Erythroblast (primary cell): ENCODE measurements around the gene TFDP1.

Experiments used
- DNase-seq, 2 experiments: peaks; one replicate each; lab custom pipeline; 2025; lab: John Stamatoyannopoulos, UW
- GATA1 ChIP-seq: IDR thresholded peaks from 2 replicates; pipeline ENCODE4 v1.6.1; 2011; ENCODE audit warnings: low read depth, mild to moderate bottlenecking, control low read depth, low read length, moderate library complexity
- POLR2A ChIP-seq: IDR thresholded peaks from 2 replicates; pipeline ENCODE4 v1.6.1; 2011; ENCODE audit warnings: mild to moderate bottlenecking, low read length

TFDP1 gene

GRCh38 chr13:113573065-113573464 lies 11.5 kb upstream of the TFDP1 start:
- no peak for TF ChIP-seq GATA1
- no peak for TF ChIP-seq POLR2A
- DNase-seq: no peak

DNA sequence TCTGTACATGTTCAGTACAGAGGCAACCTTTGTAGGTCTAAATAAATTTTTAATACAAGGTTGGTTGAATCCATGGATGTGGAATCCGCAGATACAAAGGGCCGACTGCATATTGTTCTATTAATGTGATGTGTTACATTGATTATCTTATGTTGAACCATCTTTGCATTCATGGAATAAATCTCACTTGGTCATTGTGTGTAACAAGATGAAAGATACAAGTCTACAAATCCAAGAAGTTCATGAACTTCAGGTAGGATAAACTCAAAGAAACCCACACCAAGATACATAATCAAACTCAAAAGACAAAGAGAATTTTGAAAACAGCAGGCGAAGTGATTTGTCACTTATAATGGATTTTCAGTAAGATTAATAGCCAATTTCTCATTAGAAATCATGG lies 8.0 kb upstream of the TFDP1 start:
- DNase-seq: no peak
- TF ChIP-seq GATA1 (no peak), POLR2A (no peak)

DNA sequence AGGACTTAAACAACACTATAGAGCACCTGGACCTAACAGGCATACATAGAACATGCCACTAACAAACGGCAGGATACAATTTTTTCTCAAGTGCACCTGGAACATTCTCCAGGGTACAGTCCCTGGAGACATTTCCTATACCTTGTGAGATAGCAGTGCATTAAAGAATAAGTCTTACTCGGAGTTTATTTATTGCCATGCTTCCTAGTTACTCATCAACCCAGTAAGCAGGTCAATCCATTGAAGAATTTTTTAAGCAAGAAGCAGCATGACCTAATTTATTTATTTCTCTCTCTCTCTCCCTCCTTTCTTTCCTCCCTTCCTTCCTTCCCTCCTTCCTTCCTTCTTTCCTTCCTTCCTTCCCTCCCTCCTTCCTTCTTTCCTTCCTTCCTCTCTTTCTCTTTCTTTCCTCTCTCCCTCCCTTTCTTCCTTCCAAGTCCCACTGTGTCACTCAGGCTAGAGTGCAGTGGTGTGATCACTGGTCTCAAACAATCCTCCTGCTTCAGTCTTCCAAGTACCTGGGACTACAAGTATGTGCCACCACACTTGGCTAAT lies 6.6 kb upstream of the TFDP1 start:
- TF ChIP-seq GATA1: no peak
- no peak for TF ChIP-seq POLR2A
- DNase-seq: no peak

DNA sequence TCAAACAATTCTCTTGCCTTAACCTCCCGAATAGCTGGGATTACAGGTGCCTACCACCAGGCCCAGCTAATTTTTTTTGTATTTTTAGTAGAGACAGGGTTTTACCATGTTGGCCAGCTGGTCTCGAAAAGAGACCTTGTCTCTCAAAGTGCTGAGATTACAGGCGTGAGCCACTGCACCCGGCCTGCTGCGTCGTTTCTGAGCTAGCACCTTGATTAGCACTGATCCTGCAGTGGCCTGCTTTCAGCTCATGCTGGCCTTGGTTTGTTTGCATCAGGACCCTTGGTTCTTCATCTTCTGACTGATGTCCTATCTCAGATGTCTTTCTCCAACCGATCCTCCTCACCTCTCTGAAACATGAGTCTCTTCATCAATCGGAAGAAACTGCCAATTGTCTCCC lies 4.9 kb upstream of the TFDP1 start:
- TF ChIP-seq GATA1: no peak
- no peak for TF ChIP-seq POLR2A
- DNase-seq: no peak

GRCh38 chr13:113581871-113582270 lies 2.7 kb upstream of the TFDP1 start:
- DNase-seq: no peak
- TF ChIP-seq GATA1 (no peak), POLR2A (no peak)

DNA sequence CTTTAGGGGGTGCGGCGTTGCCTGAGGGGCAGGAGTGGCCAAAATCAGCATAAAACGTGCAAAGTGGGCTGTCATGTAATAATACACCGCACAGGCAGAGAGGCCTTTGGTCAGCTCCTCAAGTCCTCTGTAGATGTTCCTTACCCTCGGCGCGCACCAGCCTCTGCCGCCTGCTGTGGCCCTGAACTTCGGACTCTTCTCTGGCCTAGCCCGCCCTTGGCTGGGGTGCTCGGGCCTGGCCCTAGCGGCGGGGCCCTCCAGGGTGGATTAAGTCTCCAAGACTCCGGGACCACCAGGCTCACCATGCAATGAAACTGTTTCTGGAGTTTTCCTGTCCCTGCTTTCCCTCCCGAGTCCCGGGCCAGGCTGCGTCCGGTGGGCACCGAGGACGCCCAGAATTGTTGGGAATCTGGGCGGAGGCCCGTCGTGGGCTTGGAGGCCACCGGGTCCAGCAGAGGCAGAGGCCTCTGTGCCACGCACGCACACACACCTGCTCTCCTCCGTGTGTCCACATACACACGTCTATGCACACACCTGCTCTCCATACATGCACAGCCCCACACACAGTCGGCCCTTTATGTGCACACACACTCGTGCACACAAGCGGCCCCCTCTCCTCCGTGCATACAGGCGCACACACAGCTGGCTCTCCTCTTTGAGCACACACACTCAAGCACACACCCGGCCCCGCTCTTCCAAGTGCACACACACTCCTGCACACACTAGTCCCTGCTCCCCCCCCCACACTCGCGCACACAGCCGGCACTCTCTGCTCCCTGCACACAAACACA lies 1.5 kb upstream of the TFDP1 start:
- no peak for DNase-seq
- TF ChIP-seq POLR2A: no peak
- TF ChIP-seq GATA1: no peak

GRCh38 chr13:113584870-113585671 lies 518 bp downstream of the TFDP1 start:
- peak; percentile 61 to 63 for DNase-seq
- peak; percentile 32 for TF ChIP-seq POLR2A
- TF ChIP-seq GATA1: no peak

- TF ChIP-seq GATA1 (no peak), POLR2A (peak; percentile 27)
- peak; percentile 77 to 87 for DNase-seq
These were observed 1.3 kb downstream of the TFDP1 start for GRCh38 chr13:113585896-113586295.

GRCh38 chr13:113586661-113587479 lies 2.3 kb downstream of the TFDP1 start:
- no peak for DNase-seq
- no peak for TF ChIP-seq POLR2A
- TF ChIP-seq GATA1: no peak

DNA sequence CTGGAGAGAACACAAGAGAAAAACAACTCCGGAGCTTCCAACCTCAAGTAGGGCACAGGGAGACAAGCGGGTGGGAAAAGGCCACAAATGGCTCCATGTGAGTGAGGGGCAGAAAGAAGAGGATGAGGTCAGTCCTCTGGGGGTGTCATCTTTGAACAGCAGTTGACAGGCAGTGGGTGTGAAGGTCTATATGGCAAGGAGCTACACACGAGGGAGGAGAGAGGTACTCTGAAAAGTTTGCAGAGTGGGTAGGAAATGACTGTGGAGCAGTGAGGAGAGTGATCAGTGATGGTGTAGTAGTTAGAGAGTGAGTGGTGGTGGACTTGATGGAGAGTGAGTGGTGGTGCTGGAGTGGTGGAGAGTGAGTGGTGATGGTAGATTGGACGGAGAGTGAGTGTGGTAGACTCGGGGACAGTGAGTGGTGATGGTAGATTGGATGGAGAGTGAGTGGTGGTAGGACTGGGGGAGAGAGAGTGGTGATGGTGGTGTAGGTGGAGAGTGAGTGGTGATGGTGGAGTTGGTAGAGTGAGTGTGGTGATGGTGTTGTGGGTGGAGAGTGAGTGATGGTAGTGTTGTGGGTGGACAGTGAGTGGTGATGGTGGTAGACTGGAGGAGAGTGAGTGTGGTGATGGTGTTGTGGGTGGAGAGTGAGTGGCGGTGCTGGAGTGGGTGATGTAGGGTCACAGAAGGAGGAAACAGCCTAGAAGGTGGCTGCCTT lies 4.0 kb downstream of the TFDP1 start:
- TF ChIP-seq POLR2A (peak; percentile 32), GATA1 (no peak)
- DNase-seq: no peak

- no peak for DNase-seq
These were observed 4.9 kb downstream of the TFDP1 start for GRCh38 chr13:113589251-113589960.

GRCh38 chr13:113589961-113590339 lies 5.4 kb downstream of the TFDP1 start:
- TF ChIP-seq GATA1 (no peak), POLR2A (no peak)
- no peak for DNase-seq

More at GRCh38 chr13:113589251-113589960, 4.9 kb downstream of the TFDP1 start:
- no peak for TF ChIP-seq GATA1
- TF ChIP-seq POLR2A: no peak
